ENCODE results near the gene EPS8.

GRCh38 chr12:15708396-15709076 lies 80.7 kb downstream of the EPS8 start:
- TF ChIP-seq POLR2A (IDR thresholded peaks at IDR 0.05) = no peak
- no peak for TF ChIP-seq CTCF (IDR thresholded peaks at IDR 0.05)
